ENCODE data around the gene PKP2.

DNA sequence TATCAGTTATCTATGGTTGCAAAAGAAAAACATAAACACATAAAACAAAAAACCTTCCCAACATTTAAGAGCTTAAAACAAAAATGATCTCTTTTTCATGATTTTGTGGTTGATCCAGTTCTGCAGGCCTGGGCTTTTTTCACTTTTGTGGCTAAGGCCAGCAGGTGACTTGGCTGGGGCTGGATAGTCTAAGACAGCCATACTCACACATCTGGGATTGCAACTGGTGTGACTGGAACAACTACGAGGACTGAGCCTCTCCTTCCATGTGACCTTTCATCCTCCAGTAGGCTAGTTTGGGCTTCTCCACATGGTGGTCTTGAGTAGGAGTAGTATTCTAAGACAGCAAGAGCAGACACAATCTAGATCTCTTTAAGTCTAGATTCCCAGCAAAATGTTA lies 7.2 kb upstream of the PKP2 start:
- TF ChIP-seq NR2C2 (CRISPR knock-in tag; IDR thresholded peaks at IDR 0.05; ENCODE audit: borderline replicate concordance), result no peak
- TF ChIP-seq SRF (IDR thresholded peaks at IDR 0.05; ENCODE audit: low read depth, low read length), result no peak
- no peak for TF ChIP-seq SMARCC2 (IDR thresholded peaks at IDR 0.05)
- TF ChIP-seq IKZF1 (IDR thresholded peaks at IDR 0.05), result no peak
- TF ChIP-seq CREB1 (IDR thresholded peaks at IDR 0.05), result no peak
- no peak for TF ChIP-seq CREB1 (CRISPR knock-in tag; IDR thresholded peaks at IDR 0.05)
- TF ChIP-seq, protein P1, sequence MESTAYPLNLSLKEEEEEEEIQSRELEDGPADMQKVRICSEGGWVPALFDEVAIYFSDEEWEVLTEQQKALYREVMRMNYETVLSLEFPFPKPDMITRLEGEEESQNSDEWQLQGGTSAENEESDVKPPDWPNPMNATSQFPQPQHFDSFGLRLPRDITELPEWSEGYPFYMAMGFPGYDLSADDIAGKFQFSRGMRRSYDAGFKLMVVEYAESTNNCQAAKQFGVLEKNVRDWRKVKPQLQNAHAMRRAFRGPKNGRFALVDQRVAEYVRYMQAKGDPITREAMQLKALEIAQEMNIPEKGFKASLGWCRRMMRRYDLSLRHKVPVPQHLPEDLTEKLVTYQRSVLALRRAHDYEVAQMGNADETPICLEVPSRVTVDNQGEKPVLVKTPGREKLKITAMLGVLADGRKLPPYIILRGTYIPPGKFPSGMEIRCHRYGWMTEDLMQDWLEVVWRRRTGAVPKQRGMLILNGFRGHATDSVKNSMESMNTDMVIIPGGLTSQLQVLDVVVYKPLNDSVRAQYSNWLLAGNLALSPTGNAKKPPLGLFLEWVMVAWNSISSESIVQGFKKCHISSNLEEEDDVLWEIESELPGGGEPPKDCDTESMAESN (CRISPR knock-in tag; conservative IDR thresholded peaks at IDR 0.05), result no peak
- TF ChIP-seq ZNF556 (CRISPR knock-in tag; IDR thresholded peaks at IDR 0.05; ENCODE audit: borderline replicate concordance), result no peak
- no peak for TF ChIP-seq NFE2 (CRISPR knock-in tag; IDR thresholded peaks at IDR 0.05)
- TF ChIP-seq, protein P2, sequence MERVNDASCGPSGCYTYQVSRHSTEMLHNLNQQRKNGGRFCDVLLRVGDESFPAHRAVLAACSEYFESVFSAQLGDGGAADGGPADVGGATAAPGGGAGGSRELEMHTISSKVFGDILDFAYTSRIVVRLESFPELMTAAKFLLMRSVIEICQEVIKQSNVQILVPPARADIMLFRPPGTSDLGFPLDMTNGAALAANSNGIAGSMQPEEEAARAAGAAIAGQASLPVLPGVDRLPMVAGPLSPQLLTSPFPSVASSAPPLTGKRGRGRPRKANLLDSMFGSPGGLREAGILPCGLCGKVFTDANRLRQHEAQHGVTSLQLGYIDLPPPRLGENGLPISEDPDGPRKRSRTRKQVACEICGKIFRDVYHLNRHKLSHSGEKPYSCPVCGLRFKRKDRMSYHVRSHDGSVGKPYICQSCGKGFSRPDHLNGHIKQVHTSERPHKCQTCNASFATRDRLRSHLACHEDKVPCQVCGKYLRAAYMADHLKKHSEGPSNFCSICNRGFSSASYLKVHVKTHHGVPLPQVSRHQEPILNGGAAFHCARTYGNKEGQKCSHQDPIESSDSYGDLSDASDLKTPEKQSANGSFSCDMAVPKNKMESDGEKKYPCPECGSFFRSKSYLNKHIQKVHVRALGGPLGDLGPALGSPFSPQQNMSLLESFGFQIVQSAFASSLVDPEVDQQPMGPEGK (CRISPR knock-in tag; IDR thresholded peaks at IDR 0.05), result no peak
- TF ChIP-seq, protein P3, sequence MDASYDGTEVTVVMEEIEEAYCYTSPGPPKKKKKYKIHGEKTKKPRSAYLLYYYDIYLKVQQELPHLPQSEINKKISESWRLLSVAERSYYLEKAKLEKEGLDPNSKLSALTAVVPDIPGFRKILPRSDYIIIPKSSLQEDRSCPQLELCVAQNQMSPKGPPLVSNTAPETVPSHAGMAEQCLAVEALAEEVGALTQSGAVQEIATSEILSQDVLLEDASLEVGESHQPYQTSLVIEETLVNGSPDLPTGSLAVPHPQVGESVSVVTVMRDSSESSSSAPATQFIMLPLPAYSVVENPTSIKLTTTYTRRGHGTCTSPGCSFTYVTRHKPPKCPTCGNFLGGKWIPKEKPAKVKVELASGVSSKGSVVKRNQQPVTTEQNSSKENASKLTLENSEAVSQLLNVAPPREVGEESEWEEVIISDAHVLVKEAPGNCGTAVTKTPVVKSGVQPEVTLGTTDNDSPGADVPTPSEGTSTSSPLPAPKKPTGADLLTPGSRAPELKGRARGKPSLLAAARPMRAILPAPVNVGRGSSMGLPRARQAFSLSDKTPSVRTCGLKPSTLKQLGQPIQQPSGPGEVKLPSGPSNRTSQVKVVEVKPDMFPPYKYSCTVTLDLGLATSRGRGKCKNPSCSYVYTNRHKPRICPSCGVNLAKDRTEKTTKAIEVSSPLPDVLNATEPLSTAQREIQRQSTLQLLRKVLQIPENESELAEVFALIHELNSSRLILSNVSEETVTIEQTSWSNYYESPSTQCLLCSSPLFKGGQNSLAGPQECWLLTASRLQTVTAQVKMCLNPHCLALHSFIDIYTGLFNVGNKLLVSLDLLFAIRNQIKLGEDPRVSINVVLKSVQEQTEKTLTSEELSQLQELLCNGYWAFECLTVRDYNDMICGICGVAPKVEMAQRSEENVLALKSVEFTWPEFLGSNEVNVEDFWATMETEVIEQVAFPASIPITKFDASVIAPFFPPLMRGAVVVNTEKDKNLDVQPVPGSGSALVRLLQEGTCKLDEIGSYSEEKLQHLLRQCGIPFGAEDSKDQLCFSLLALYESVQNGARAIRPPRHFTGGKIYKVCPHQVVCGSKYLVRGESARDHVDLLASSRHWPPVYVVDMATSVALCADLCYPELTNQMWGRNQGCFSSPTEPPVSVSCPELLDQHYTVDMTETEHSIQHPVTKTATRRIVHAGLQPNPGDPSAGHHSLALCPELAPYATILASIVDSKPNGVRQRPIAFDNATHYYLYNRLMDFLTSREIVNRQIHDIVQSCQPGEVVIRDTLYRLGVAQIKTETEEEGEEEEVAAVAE (CRISPR knock-in tag; IDR thresholded peaks at IDR 0.05; ENCODE audit: borderline replicate concordance), result no peak
- TF ChIP-seq, protein P4, sequence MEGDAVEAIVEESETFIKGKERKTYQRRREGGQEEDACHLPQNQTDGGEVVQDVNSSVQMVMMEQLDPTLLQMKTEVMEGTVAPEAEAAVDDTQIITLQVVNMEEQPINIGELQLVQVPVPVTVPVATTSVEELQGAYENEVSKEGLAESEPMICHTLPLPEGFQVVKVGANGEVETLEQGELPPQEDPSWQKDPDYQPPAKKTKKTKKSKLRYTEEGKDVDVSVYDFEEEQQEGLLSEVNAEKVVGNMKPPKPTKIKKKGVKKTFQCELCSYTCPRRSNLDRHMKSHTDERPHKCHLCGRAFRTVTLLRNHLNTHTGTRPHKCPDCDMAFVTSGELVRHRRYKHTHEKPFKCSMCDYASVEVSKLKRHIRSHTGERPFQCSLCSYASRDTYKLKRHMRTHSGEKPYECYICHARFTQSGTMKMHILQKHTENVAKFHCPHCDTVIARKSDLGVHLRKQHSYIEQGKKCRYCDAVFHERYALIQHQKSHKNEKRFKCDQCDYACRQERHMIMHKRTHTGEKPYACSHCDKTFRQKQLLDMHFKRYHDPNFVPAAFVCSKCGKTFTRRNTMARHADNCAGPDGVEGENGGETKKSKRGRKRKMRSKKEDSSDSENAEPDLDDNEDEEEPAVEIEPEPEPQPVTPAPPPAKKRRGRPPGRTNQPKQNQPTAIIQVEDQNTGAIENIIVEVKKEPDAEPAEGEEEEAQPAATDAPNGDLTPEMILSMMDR (CRISPR knock-in tag; IDR thresholded peaks at IDR 0.05), result no peak
- TF ChIP-seq, protein P5, sequence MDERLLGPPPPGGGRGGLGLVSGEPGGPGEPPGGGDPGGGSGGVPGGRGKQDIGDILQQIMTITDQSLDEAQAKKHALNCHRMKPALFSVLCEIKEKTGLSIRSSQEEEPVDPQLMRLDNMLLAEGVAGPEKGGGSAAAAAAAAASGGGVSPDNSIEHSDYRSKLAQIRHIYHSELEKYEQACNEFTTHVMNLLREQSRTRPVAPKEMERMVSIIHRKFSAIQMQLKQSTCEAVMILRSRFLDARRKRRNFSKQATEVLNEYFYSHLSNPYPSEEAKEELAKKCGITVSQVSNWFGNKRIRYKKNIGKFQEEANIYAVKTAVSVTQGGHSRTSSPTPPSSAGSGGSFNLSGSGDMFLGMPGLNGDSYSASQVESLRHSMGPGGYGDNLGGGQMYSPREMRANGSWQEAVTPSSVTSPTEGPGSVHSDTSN (CRISPR knock-in tag; IDR thresholded peaks at IDR 0.05), result no peak
- TF ChIP-seq ZZZ3 (CRISPR knock-in tag; IDR thresholded peaks at IDR 0.05; ENCODE audit: borderline replicate concordance), result no peak
